DND-41 (cell line): ENCODE results near the gene TRPM3.

Source experiments
- EZH2 ChIP-seq: IDR thresholded peaks from 3 replicates; pipeline ENCODE4 v1.6.1; 2012; ENCODE audit warnings: borderline replicate concordance, low read depth, mild to moderate bottlenecking, moderate library complexity, low read length, inconsistent platforms; ENCODE audit not compliant: severe bottlenecking
- TF ChIP-seq, protein P1 (sequence below): IDR thresholded peaks from 2 replicates; pipeline ENCODE4 v1.5.1; 2012; ENCODE audit warnings: borderline replicate concordance, low read length, moderate library complexity, mild to moderate bottlenecking; ENCODE audit not compliant: poor library complexity, severe bottlenecking; ENCODE audit errors: extremely low read depth

DNA sequence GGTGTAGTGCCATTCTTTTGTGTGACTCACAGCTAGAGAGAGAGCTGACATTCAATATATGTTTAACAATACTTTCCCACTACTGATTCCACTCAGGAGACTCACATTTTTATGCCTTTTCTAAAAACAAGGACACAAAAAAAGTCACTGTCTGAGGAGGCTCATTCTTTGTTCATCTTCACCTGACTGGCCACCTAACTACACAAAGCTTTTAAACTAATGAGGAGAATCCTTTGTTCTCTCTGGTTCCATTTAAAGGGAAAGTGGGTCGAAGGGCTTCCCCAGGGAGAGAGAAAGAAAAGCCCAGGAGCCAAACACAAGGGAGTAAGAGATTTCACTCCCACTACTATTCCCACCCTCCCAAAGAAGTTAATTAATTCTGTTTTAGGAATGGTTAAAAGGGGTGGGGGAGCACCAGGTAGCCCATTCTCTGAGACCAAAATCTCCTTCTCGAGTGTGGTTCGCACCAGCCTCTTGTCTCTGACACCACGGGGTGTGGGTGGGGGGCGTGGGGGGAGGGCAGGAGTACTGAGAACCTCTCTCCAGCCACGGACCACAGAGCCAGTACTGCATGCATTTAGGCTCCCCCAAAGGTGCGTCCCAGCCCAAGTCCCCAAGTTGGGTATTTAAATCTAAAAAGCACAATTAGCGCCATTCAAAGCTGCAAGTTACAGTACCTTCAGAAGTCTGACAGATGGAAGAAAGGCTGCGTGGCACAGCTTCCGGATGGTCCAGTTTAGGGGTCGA, 747 bp downstream of the TRPM3 start:
- TF ChIP-seq, protein P1, sequence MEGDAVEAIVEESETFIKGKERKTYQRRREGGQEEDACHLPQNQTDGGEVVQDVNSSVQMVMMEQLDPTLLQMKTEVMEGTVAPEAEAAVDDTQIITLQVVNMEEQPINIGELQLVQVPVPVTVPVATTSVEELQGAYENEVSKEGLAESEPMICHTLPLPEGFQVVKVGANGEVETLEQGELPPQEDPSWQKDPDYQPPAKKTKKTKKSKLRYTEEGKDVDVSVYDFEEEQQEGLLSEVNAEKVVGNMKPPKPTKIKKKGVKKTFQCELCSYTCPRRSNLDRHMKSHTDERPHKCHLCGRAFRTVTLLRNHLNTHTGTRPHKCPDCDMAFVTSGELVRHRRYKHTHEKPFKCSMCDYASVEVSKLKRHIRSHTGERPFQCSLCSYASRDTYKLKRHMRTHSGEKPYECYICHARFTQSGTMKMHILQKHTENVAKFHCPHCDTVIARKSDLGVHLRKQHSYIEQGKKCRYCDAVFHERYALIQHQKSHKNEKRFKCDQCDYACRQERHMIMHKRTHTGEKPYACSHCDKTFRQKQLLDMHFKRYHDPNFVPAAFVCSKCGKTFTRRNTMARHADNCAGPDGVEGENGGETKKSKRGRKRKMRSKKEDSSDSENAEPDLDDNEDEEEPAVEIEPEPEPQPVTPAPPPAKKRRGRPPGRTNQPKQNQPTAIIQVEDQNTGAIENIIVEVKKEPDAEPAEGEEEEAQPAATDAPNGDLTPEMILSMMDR = no peak
- TF ChIP-seq EZH2 = no peak
